HepG2 (cell line): ENCODE data around the gene BOD1. TPM values are rescaled to one million over a fixed set of nuclear protein-coding genes. Genes with fewer than 3 reads are reported as not detected.
A peak's percentile ranks its signal among the peaks of the same experiment; 100 is the strongest.

Source experiments
- ARID5B ChIP-seq: IDR thresholded peaks from 2 replicates; pipeline ENCODE4 v1.4.0; 2020; ENCODE audit warnings: mild to moderate bottlenecking, missing genetic modification reagents
- FOXA1 ChIP-seq, 2 experiments: fragments of 450-650 bp in 1 of 2; sonication (generic) in 1 of 2; formaldehyde crosslinking in 1 of 2; IDR thresholded peaks; 2 replicates each; pipeline versions ENCODE4 v1.4.0 to v1.6.1; 2016 to 2020; ENCODE audit warnings: missing genetic modification reagents in 1 of 2
- HINFP ChIP-seq: sonication (generic); formaldehyde crosslinking; IDR thresholded peaks from 2 replicates; pipeline ENCODE4 v1.4.0; 2020; ENCODE audit warnings: low read depth, mild to moderate bottlenecking, missing genetic modification reagents
- HOMEZ ChIP-seq: IDR thresholded peaks from 2 replicates; pipeline ENCODE4 v1.6.1; 2016; ENCODE audit warnings: low read depth
- KDM2A ChIP-seq: sonication (generic); formaldehyde crosslinking; IDR thresholded peaks from 2 replicates; pipeline ENCODE4 v1.4.0; 2020; ENCODE audit warnings: low read depth, missing genetic modification reagents, borderline replicate concordance
- THAP11 ChIP-seq: IDR thresholded peaks from 2 replicates; pipeline ENCODE4 v1.6.1; 2016; ENCODE audit warnings: missing biosample characterization, missing genetic modification reagents
- ZBTB14 ChIP-seq: sonication (generic); formaldehyde crosslinking; IDR thresholded peaks from 2 replicates; pipeline ENCODE4 v1.4.0; 2020; ENCODE audit warnings: missing genetic modification reagents
- ZNF317 ChIP-seq: sonication (generic); formaldehyde crosslinking; IDR thresholded peaks from 2 replicates; pipeline ENCODE4 v1.5.0; 2020; ENCODE audit warnings: mild to moderate bottlenecking, missing genetic modification reagents
- ZNF33B ChIP-seq: sonication (generic); formaldehyde crosslinking; IDR thresholded peaks from 2 replicates; pipeline ENCODE4 v1.5.1; 2020; ENCODE audit warnings: mild to moderate bottlenecking, missing genetic modification reagents
- ZSCAN22 ChIP-seq: sonication (generic); formaldehyde crosslinking; IDR thresholded peaks from 2 replicates; pipeline ENCODE4 v1.4.0; 2020; ENCODE audit warnings: mild to moderate bottlenecking, missing genetic modification reagents
- polyA plus RNA-seq, 8 experiments: library from polyadenylated mRNA; depleted of rRNA in 3 of 8; stranded (reverse) in 7 of 8; unstranded in 1 of 8; fragments of >200 nt; fragmentation: Illumina TruSeq in 4 of 8; extraction: Trizol in 4 of 8; gene quantifications; 2 replicates each; pipeline versions ENCODE4 v1.2.1 to v1.2.3, GENCODE V29; 2011 to 2016; ENCODE audit warnings: low read depth in 4 of 8, missing spikeins in 1 of 8, mixed read lengths in 1 of 8; ENCODE audit not compliant: insufficient read depth in 1 of 8
- total RNA-seq, 5 experiments: library from RNA; depleted of rRNA; stranded (reverse); fragments of >200 nt; fragmentation: Illumina TruSeq; extraction: Trizol; gene quantifications; 2 replicates each; pipeline ENCODE4 v1.2.3, GENCODE V29; 2016; ENCODE audit warnings: low read depth in 1 of 5
- TF ChIP-seq, protein P1 (sequence below): sonication (generic); formaldehyde crosslinking; IDR thresholded peaks from 2 replicates; pipeline ENCODE4 v1.4.0; 2020; ENCODE audit warnings: missing genetic modification reagents, borderline replicate concordance
- TF ChIP-seq, protein P2 (sequence below): sonication (generic); formaldehyde crosslinking; IDR thresholded peaks from 2 replicates; pipeline ENCODE4 v1.9.0; 2021; ENCODE audit warnings: missing genetic modification reagents, mild to moderate bottlenecking, borderline replicate concordance

BOD1 gene
- total and polyA plus RNA-seq, 2 of the 13 experiments (the other 11 are each of a cell fraction or from before 2014, with no cell fraction given): 81.5 to 103 TPM

- TF ChIP-seq, protein P1, sequence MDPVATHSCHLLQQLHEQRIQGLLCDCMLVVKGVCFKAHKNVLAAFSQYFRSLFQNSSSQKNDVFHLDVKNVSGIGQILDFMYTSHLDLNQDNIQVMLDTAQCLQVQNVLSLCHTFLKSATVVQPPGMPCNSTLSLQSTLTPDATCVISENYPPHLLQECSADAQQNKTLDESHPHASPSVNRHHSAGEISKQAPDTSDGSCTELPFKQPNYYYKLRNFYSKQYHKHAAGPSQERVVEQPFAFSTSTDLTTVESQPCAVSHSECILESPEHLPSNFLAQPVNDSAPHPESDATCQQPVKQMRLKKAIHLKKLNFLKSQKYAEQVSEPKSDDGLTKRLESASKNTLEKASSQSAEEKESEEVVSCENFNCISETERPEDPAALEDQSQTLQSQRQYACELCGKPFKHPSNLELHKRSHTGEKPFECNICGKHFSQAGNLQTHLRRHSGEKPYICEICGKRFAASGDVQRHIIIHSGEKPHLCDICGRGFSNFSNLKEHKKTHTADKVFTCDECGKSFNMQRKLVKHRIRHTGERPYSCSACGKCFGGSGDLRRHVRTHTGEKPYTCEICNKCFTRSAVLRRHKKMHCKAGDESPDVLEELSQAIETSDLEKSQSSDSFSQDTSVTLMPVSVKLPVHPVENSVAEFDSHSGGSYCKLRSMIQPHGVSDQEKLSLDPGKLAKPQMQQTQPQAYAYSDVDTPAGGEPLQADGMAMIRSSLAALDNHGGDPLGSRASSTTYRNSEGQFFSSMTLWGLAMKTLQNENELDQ (CRISPR knock-in tag): no peak
- TF ChIP-seq ZBTB14 (no peak), ARID5B (peak; percentile 39; the same call in 1 of the 2 replicates), ZSCAN22 (CRISPR knock-in tag) (no peak), ZNF33B (no peak), HOMEZ (no peak), KDM2A (CRISPR knock-in tag) (no peak), ZNF317 (CRISPR knock-in tag) (no peak), FOXA1 (IDR thresholded peaks at IDR 0.05) (no peak), FOXA1 (CRISPR knock-in tag; IDR thresholded peaks at IDR 0.05) (0 out of 2 replicates have a peak, but pooled peaks have one; percentile 27), THAP11 (peak; percentile 66), HINFP (CRISPR knock-in tag) (no peak)
- TF ChIP-seq, protein P2, sequence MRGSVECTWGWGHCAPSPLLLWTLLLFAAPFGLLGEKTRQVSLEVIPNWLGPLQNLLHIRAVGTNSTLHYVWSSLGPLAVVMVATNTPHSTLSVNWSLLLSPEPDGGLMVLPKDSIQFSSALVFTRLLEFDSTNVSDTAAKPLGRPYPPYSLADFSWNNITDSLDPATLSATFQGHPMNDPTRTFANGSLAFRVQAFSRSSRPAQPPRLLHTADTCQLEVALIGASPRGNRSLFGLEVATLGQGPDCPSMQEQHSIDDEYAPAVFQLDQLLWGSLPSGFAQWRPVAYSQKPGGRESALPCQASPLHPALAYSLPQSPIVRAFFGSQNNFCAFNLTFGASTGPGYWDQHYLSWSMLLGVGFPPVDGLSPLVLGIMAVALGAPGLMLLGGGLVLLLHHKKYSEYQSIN (CRISPR knock-in tag): no peak
These were observed 2.6 kb upstream of the BOD1 start (continued) for GRCh38 chr5:173618927-173619519.
